G401 (cell line): ENCODE data around the gene EPHX1. TPM values are rescaled to one million over a fixed set of nuclear protein-coding genes. Genes with fewer than 3 reads are reported as not detected.
"Not testable (repeated sequence)": the region's sequence is repeated elsewhere in the genome, so short reads cannot be mapped to it uniquely, and the experiment has no call there.

ENCODE experiments used
- DNase-seq: peaks from one replicate; pipeline ENCODE4 v3.0.0-alpha.2; 2015; ENCODE audit warnings: low spot score
- in situ Hi-C: cut with HindIII; loops from 2 replicates; pipeline ENCODE4 v1.10.0; 2016; ENCODE audit warnings: low sequenced_read_pairs, mixed read lengths
- total RNA-seq: library from RNA; depleted of rRNA; stranded (reverse); fragments of >200 nt; shearing (Covaris generic); gene quantifications from 2 replicates; pipeline ENCODE4 v1.2.3, GENCODE V29; 2014

The EPHX1 gene
- total RNA-seq, 1 experiment from 2014 or later = 23.5 TPM

DNA sequence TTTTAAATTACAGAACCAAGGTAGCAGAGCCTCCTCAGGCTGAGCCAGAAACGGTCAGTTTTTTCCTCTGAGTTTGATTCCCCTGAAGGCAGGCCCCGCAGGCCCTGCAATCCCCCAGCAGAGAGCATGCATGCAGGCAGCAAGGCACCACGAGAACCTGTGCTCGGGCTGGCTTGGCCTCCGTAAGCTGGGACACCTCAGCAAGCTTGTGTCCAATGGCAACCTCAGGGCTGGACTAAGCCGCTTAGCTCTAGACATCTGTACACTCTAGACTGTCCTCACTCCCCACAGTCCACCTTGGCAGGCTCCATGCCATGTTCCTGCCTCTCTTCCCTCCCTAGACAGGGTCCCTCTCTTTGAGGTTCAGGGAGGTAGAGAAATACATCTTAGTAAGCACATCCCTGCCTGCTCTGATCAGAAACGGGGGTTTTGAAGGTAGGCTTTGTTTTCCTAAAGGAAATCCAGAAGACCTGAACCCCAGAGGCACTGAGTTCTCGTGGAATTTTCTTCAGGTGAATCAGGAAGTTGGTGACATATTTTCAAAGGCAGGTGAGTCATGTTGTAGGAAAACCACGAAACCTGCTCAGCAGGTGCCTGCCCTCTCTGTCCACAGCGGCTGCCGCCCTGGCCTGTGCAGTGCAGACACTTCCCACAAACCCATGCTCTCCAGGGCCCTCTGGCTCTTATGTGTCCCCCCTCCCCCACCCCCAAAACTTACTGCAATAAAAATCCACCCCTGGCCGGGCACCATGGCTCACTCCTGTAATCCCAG lies 65.3 kb downstream of the EPHX1 start:
- in situ Hi-C loops = no loop called here
- DNase-seq = no peak

DNA sequence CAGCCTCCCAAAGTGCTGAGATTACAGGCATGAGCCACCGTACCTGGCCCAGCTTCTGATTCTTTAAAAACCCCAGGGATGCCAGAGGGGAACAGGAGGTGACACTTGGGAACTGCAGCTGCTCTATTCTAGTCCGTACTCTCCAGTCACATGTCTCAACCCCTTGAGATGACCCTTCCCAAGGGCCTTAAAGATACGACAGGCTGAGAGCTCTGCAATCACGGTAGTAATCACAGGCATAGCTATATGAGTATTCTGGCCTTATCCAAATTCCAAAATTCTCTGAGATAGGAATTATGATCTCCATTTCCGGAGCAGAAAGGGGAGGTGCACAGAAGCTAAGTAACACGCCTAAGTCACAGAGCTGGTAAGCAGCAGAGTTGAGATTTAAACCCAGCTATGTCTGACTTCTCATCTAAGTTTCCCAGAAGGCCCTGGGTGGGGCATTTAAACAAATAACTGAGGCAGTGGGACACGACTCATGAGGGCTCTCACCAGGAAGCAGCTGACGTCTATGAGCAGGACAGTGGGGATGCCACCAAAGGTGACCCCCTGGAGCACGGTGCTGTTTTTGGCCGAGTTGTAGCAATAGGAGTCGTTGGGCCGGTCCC lies 67.1 kb downstream of the EPHX1 start:
- in situ Hi-C loops = no loop called here
- DNase-seq = no peak

DNA sequence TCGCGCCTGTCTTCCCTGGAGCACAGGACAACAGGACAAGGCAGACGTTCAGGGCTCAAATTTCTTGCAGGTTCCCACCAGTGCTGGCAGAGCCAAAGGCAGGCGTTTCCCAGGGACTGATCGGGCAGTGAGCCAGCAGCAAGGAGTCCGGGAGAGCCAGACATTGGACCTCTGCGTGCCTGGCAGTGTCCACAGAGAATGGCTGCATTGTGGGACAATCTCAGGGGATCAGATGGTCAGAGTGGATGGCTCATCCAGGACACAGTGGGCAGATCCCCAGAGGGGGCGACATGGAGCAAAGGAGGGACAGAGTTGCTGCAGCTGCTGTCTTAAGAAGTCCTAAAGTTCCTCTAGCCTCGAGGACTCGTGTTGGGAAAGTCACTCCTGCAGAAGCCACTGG lies 67.7 kb downstream of the EPHX1 start:
- DNase-seq = peak; percentile 47

GRCh38 chr1:225878282-225878681 lies 68.4 kb downstream of the EPHX1 start:
- DNase-seq = no peak
- in situ Hi-C loops = no loop called here

More for the DNA sequence above, 67.7 kb downstream of the EPHX1 start:
- in situ Hi-C loops = no loop called here

DNA sequence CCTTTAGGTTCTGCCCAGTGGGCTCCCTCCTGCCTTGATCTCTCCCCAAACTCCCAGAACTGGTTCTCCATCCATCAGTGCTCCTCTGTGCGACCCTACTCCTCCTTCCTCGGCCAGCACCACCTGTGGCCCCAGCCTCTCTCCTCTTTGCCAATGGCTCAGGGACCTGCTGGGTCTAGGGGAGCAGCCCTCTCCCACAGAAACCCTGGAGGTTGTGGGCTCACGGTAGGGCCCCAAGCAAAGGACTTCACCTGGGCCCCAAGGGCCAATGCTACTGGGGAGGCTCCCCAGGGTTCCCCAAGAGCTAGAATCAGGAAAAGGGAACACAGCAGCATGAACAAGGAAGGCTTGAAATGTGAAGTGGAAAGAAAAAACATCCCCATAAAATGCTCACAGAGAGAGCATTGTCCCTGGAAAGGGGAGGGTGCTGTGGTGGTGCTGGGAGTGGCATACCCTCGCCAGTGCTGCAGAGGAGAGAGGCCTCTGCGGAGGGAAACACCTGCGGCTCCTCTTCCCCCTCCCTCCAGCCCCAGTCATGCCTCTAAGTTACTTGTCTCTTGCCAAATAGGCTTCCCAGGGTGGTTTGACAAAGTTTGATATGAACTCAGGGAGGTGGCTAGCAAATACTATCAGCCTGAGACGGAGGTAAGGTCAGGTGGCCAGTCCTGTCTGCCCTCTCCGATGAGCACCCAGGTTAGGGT lies 69.7 kb downstream of the EPHX1 start:
- no peak for DNase-seq
- in situ Hi-C loops = no loop called here

DNA sequence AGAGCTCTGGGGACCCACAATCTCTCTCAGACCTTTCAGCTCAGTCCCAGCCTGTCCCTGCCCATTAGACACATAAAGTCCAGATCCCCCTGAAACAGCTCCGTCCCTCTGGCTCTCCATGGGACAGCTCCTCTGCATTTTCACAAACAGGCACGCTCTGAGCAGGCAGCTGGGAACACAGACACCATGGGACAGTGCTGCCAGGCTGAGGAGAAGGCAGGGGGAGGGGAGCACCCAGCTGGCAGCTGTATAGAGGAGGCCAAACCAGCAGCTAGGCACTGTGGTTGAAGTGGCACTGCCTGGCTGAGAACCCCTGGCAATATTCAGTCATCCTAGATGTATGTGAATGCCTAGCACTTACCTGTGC lies 70.3 kb downstream of the EPHX1 start:
- in situ Hi-C loops = no loop called here
- no peak for DNase-seq

DNA sequence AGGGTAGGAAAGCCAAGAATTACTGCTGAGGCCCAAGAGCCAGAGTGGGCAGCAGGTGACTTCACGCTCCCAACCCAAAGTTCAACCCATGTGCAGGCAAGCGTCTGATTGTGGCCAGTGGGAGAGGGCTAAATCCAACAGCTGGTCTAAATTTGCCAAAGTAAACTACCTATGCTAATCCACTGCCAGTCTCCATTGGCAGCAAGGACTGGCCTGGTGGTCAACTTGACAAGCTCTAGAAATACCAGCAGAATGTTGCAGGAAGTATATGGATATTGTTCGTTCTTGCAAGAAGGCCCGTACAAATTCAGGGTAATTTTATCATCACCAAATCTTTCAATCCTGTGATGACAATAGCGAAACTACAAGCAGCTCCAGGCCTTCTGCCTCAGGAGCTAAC lies 70.7 kb downstream of the EPHX1 start:
- no peak for DNase-seq
- in situ Hi-C loops = no loop called here

- in situ Hi-C loops = no loop called here
- DNase-seq = no peak
Observed at GRCh38 chr1:225881081-225881958, 71.4 kb downstream of the EPHX1 start.

GRCh38 chr1:225881959-225882693 lies 72.2 kb downstream of the EPHX1 start, which contains the start of gene TMEM63A:
Gene TMEM63A, minus strand, starts transcription at chr1:225882380. Its CDS starts 4,800 bp downstream, at chr1:225877580.
- DNase-seq = peak; percentile 32
- in situ Hi-C loops = no loop called here

DNA sequence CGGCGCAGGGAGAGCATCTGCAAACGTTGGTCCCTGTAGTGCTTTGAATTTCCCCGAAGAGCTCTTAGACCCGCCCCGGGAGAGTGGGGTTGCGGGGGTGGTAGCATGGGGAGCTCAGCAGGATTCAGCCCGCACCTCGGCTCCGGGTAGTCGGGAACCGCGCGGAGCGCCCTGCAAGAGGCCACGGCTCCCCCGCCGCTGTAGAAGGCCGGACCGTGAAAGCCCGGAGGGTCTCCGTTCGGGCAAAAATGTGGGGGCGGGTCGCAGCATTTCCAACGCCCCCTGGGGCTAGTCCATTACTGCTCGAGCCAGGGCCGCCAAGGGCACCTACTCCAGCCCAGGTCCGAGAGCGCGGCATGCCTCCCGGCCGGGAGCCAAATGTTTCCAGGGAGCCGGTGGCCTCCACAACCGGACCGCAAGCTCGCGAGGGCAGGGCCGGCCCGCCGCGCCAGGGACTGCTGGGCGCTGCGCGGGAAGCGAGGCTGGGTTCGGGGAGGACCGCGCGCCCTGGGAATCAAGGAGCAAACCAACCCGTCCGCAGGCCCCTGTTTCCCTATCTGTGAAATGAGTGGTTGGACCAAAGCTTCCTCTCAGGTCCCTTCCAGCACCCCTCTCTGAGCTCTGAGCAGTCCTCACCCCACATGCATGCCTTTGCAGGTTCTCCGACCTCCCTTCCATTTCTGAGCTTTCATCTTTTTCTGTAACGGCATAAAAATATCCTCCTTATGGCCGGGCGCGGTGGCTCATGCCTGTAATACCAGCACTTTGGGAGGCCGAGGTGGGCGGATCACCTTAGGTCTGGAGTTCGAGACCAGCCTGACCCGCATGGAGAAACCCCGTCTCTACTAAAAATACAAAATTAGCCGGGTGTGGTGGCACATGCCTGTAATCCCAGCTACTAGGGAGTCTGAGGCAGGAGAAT lies 73.0 kb downstream of the EPHX1 start:
- in situ Hi-C loops = no loop called here
- DNase-seq = no peak

GRCh38 chr1:225883616-225884265 lies 73.8 kb downstream of the EPHX1 start:
- DNase-seq = no peak
- in situ Hi-C loops = no loop called here

- no peak for DNase-seq
- in situ Hi-C loops = no loop called here
Observed at GRCh38 chr1:225885336-225885735, 75.4 kb downstream of the EPHX1 start.

DNA sequence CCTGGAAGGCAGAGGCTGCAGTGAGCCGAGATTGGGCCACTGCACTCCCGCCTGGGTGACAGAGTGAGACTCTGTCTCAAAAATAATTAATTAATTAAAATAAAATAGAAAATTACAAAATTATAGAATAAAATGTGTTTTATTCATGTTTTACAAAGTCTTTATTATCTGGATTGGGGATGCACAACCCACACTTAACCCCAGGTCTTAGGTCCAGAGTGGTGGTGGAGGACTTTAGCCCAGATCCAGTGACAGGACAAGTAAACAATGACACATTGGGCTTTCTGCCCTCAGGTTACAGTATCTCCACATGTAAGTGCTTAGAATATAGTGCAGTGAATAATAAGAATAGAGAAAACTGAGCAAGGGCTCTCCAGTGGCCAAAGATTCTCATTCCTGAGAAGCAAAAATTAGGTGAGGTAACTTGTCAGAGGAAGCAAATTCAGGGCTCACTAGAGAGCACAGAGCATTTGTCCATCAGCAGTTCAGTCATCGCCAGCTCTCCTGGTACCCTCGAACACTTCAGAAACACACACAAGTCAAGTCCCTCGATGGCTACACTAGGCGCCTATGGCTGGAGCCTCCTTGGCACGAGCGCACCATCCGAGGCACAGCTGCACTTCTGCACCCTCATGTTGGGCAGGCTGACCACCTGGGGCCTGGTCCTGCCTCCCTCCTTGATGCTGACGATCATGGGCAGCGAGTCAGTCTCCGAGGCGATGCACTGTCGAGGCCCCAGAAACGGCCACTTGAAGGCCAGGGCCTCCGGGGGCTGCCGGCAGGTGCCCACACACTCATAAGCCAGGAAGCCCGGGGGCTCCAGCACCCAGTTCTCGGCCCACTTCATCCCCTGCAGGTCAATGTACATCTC lies 76.5 kb downstream of the EPHX1 start:
- no peak for DNase-seq
- in situ Hi-C loops = no loop called here

GRCh38 chr1:225887030-225887314 lies 77.0 kb downstream of the EPHX1 start:
- DNase-seq = no peak
- in situ Hi-C loops = no loop called here

- DNase-seq, in situ Hi-C loops: not testable (repeated sequence)
Observed at GRCh38 chr1:225887554-225888288, 77.8 kb downstream of the EPHX1 start.
